Ovary (tissue), 10 donors: Measurements from ENCODE around the gene ELMOD3. TPM values are rescaled to one million over a fixed set of nuclear protein-coding genes. Genes with fewer than 3 reads are reported as not detected.
A peak's percentile ranks its signal among the peaks of the same experiment; 100 is the strongest.

Source experiments
- DNase-seq, 5 donors: peaks; one replicate each; pipeline ENCODE4 v3.0.0-alpha.2; 2019 to 2020
- H3K27ac ChIP-seq, 2 donors: fragments of 200-600 bp; one replicate each; pipeline versions ENCODE4 v1.5.1 to v1.8.0; 2019 to 2022
- H3K27me3 ChIP-seq: fragments of 200-600 bp; one replicate; pipeline ENCODE4 v1.8.0; 2022
- H3K36me3 ChIP-seq: fragments of 200-600 bp; sonication (generic); one replicate; pipeline ENCODE4 v1.5.1; 2019
- H3K4me1 ChIP-seq: one replicate; pipeline ENCODE4 v1.8.1; 2013; ENCODE audit warnings: mild to moderate bottlenecking, moderate library complexity; ENCODE audit not compliant: insufficient read depth
- H3K4me3 ChIP-seq: fragments of 200-600 bp; sonication (generic); one replicate; pipeline ENCODE4 v1.5.1; 2017
- H3K9me3 ChIP-seq, 2 donors: fragments of 200-600 bp in 1 of 2; sonication (generic) in 1 of 2; one replicate each; pipeline versions ENCODE4 v1.5.1 to v1.8.1; 2013 to 2019; ENCODE audit warnings: mild to moderate bottlenecking in 1 of 2, moderate library complexity in 1 of 2
- EP300 ChIP-seq: sonication (generic); formaldehyde crosslinking; IDR thresholded peaks from one replicate; pipeline ENCODE4 v1.6.1; 2017; ENCODE audit warnings: antibody characterized with exemption
- POLR2A ChIP-seq: fragments of 450-650 bp; IDR thresholded peaks from one replicate; pipeline ENCODE4 v1.6.1; 2017; ENCODE audit warnings: antibody characterized with exemption, mild to moderate bottlenecking, moderate library complexity
- WGBS, 3 donors: extraction: QIAGEN DNeasy Blood & Tissue Kit in 1 of 3; methylation state at CpG; one replicate each; pipeline versions ENCODE4 v1.1.5 to v1.1.7; 2013 to 2017; 5-methylcytosine and 5-hydroxymethylcytosine counted together
- intact Hi-C, 4 donors: fragments of 100-400 bp; cut with DNase I; formaldehyde crosslinking; loops; one replicate each; pipeline versions ENCODE4 v1.11.0 to v1.15.1; 2022 to 2023
- long read RNA-seq, 3 donors: library from polyadenylated mRNA in 2 of 3; unstranded in 2 of 3; transcript quantifications; one replicate each; pipeline ENCODE4 v2.0.0 and lab custom pipeline, GENCODE V29; 2021 to 2026
- polyA plus RNA-seq, 2 donors: library from polyadenylated mRNA; stranded (reverse); fragments of 200-250 nt in 1 of 2; fragments of 350-450 nt in 1 of 2; fragmentation: Illumina TruSeq in 1 of 2; extraction: RNeasy Lipid Tissue Mini Kit (QIAGEN cat#74804) in 1 of 2; gene quantifications; one replicate each; pipeline ENCODE4 v1.2.3, GENCODE V29; 2013 to 2014
- total RNA-seq, 7 donors: library from RNA; depleted of rRNA in 2 of 7; stranded (reverse); fragments of >200 nt in 2 of 7; fragmentation: NEBNext Ultra II Directional in 3 of 7; extraction: Animal tissue kit (Norgen Biotek cat#: 25700) in 3 of 7; gene quantifications; one replicate each; pipeline versions ENCODE4 v1.1.0 to v1.2.4, GENCODE V29; 2016 to 2023
- TF ChIP-seq, protein P1 (sequence below), 3 donors: fragments of 450-650 bp in 2 of 3; fragments of 200-600 bp in 1 of 3; IDR thresholded peaks; one replicate each; pipeline versions ENCODE4 v1.5.1 to v1.8.0; 2016 to 2022; ENCODE audit warnings: antibody characterized with exemption in 3 of 3, mild to moderate bottlenecking in 1 of 3
- donor health status: DM: no; HTN: no; CAD: no; lungs with moderate emphysema.
- donor health status: DM: no; HTN: no; CAD: no.
- donor health status: Bipolar disorder and iron deficiency.
- donor health status: DM: yes; HTN: yes; CAD: no.
- donor health status: DM: no; HTN: no; CAD: no.
- donor health status: DM: yes; HTN: yes; CAD: no.

ELMOD3 gene
- total RNA-seq, result 10 to 100 TPM; 13.0 to 23.0 (median 15.2) TPM
- 10 to 100 TPM; 17.6 to 21.6 TPM for polyA plus RNA-seq
- long read RNA-seq, donor 1, transcript ELMOD3-202 (13 exons, 2,332 nt), result major isoform, 8 of 92 reads
- long read RNA-seq, donor 1, transcript ELMOD3-203 (14 exons, 2,413 nt), result major isoform, 8 of 92 reads
- long read RNA-seq, donor 1, partial matches to known transcripts, result 21 of 92 reads
- long read RNA-seq, donor 1, other reads (novel, unspliced or antisense), result 53 of 92 reads
- long read RNA-seq, donor 2, partial matches to known transcripts, result 29 of 79 reads
- long read RNA-seq, donor 2, other reads (novel, unspliced or antisense), result 48 of 79 reads
- long read RNA-seq, donor 3, partial matches to known transcripts, result 5 of 33 reads
- long read RNA-seq, donor 3, other reads (novel, unspliced or antisense), result 23 of 33 reads

DNA sequence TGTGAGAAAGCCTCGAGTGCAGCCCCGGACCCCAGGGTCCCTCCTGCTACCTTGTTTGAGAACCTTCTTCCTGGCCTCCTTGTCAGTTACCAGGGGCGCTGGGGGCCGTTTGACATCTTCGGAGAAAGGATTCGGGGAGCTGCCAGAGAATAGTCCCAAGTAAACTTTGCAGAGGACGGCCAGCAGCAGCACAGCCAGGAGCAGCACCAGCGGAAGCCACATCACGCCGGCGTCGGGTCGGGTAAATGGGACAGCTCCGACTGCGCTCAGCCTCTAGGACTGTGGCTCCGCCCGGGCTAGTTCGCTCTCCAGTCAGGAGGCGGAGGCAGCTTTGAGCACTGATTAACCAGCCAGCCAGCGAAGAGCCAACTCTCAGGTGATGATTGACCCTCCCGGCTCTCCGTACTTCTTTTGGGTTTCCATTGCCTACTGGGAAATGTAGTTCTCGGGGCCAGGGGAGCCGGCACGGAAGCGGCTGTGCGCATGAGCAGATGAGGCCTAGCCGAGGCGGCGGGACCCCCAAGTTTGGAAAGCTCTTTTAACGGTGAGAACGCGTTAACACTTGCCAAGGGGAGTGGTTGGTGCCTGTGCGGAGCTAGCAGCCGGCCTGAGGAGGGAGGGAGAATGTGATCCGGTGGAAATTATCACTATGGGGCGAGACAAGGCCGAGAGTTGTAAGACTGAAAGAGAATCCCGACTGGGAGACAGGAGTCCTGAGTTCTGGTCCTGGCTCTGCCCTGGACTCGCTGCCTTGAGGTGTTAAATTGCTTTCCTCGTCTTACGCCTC lies at the start of gene ELMOD3, which contains the start of gene RETSAT:
TSS of gene ELMOD3 (plus strand) at position 484 of the 787 bp plus-strand sequence. CDS start 2,430 bp downstream, outside the sequence.
TSS of gene RETSAT (minus strand) at position 243 of the 787 bp plus-strand sequence. CDS start at position 222, 21 bp downstream.
- intact Hi-C loops, result no loop called here
- peak within 1 kb of the TSS; percentile 73 for H3K4me3 ChIP-seq
- DNase-seq, result peak; percentile 93 to 98 (median 97)
- WGBS, 3 donors, result 0 to 1% (median 1%) methylated on average over 39 to 42 of the region's 42 CpGs
- H3K27me3 ChIP-seq, result no peaks in the 10 kb centered on the region
- no peaks in the 10 kb centered on the region for H3K9me3 ChIP-seq
- H3K27ac ChIP-seq, result peak within 1 kb of the TSS; percentile 64 to 70
- H3K36me3 ChIP-seq, result no peaks in the 10 kb centered on the region
- peak; percentile 76 for TF ChIP-seq POLR2A
- TF ChIP-seq, protein P1, sequence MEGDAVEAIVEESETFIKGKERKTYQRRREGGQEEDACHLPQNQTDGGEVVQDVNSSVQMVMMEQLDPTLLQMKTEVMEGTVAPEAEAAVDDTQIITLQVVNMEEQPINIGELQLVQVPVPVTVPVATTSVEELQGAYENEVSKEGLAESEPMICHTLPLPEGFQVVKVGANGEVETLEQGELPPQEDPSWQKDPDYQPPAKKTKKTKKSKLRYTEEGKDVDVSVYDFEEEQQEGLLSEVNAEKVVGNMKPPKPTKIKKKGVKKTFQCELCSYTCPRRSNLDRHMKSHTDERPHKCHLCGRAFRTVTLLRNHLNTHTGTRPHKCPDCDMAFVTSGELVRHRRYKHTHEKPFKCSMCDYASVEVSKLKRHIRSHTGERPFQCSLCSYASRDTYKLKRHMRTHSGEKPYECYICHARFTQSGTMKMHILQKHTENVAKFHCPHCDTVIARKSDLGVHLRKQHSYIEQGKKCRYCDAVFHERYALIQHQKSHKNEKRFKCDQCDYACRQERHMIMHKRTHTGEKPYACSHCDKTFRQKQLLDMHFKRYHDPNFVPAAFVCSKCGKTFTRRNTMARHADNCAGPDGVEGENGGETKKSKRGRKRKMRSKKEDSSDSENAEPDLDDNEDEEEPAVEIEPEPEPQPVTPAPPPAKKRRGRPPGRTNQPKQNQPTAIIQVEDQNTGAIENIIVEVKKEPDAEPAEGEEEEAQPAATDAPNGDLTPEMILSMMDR (IDR thresholded peaks at IDR 0.05), result no peak
- no peaks in the 10 kb centered on the region for H3K4me1 ChIP-seq

- H3K4me3 ChIP-seq, result no peak overlapping the region
- H3K36me3 ChIP-seq, result no peaks in the 10 kb centered on the region
- no peak for DNase-seq
- H3K27me3 ChIP-seq, result no peaks in the 10 kb centered on the region
- peaks cover 4% of the 10 kb centered on the region for H3K4me1 ChIP-seq
- H3K27ac ChIP-seq, result no peak overlapping the region
- no peaks in the 10 kb centered on the region for H3K9me3 ChIP-seq
- TF ChIP-seq EP300 (no peak), POLR2A (no peak)
- TF ChIP-seq, protein P1 (IDR thresholded peaks at IDR 0.05), result no peak
- intact Hi-C loops, result no loop called here
- 84 to 88% (median 86%) methylated on average over 9 of the region's 9 CpGs for WGBS, 3 donors
Observed at GRCh38 chr2:85307527-85307897, 47.1 kb upstream of the ELMOD3 start.

DNA sequence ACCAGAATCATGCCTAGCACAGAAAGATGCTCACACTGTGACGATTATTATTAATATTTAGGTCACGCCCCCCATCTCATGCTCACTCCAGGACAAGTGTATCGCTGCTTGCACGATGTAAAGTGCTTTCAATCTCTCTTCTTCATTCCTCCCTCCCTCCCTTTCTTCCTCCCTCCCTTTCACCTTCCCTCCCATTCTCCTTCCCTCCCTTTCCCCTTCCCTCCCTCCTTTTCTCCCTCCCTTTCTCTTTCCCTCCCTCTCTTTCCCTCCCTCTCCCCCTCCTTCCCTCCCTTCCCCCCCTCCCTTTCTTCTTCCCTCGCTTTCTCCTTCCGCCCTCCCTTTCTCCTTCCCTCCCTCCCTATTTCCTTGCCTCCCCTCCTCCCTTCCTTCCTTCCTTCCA lies 46.4 kb upstream of the ELMOD3 start:
- Histone ChIP-seq H3K4me1 (peaks cover 4% of the 10 kb centered on the region), H3K27ac (no peak overlapping the region), H3K27me3 (no peaks in the 10 kb centered on the region), H3K9me3 (no peaks in the 10 kb centered on the region), H3K36me3 (no peaks in the 10 kb centered on the region), H3K4me3 (no peak overlapping the region)
- TF ChIP-seq EP300 (no peak), POLR2A (no peak)
- TF ChIP-seq, protein P1 (IDR thresholded peaks at IDR 0.05), result no peak
- WGBS, 3 donors, result 78 to 82% (median 79%) methylated on average over 6 of the region's 6 CpGs
- intact Hi-C loops, result no loop called here
- DNase-seq, result no peak

- H3K9me3 ChIP-seq, result no peaks in the 10 kb centered on the region
- peak; percentile 60 to 81 (median 78) for DNase-seq
- intact Hi-C loops, result no loop called here
- no peaks in the 10 kb centered on the region for H3K36me3 ChIP-seq
- H3K27ac ChIP-seq, result peak overlapping the region in 1 of 2 donors; percentile 16
- no peaks in the 10 kb centered on the region for H3K27me3 ChIP-seq
- peaks cover 4% of the 10 kb centered on the region for H3K4me1 ChIP-seq
- TF ChIP-seq, protein P1 (IDR thresholded peaks at IDR 0.05), result no peak
- TF ChIP-seq EP300 (no peak), POLR2A (no peak)
- H3K4me3 ChIP-seq, result no peak overlapping the region
- WGBS, 3 donors, result 15 to 22% (median 20%) methylated on average over 15 of the region's 15 CpGs
Observed at GRCh38 chr2:85308896-85309555, 45.5 kb upstream of the ELMOD3 start.
